Osteocyte (in vitro differentiated cells): Measurements from ENCODE around the gene MMRN1. TPM values are rescaled to one million over a fixed set of nuclear protein-coding genes. Genes with fewer than 3 reads are reported as not detected.

Source experiments
- DNase-seq: peaks from one replicate; pipeline ENCODE4 v3.0.0; 2021; ENCODE audit warnings: mixed read lengths; ENCODE audit not compliant: unreplicated experiment; ENCODE audit errors: extremely low spot score
- H3K27ac Mint-ChIP-seq: one replicate; pipeline ENCODE4 v1.8.0; 2021; ENCODE audit warnings: mild to moderate bottlenecking, mixed read lengths; ENCODE audit not compliant: unreplicated experiment
- H3K27me3 Mint-ChIP-seq: one replicate; pipeline ENCODE4 v1.8.0; 2021; ENCODE audit warnings: mixed read lengths; ENCODE audit not compliant: unreplicated experiment
- H3K36me3 Mint-ChIP-seq: one replicate; pipeline ENCODE4 v1.8.0; 2021; ENCODE audit warnings: mixed read lengths; ENCODE audit not compliant: unreplicated experiment
- H3K4me1 Mint-ChIP-seq: one replicate; pipeline ENCODE4 v1.8.0; 2021; ENCODE audit warnings: mixed read lengths; ENCODE audit not compliant: unreplicated experiment
- H3K4me3 Mint-ChIP-seq: one replicate; pipeline ENCODE4 v1.8.0; 2021; ENCODE audit warnings: mild to moderate bottlenecking, moderate library complexity, mixed read lengths; ENCODE audit not compliant: unreplicated experiment
- H3K9me3 Mint-ChIP-seq: one replicate; pipeline ENCODE4 v1.8.0; 2021; ENCODE audit warnings: mixed read lengths; ENCODE audit not compliant: unreplicated experiment
- total RNA-seq: library from RNA; stranded (reverse); gene quantifications from 2 replicates; pipeline ENCODE4 v1.2.1, GENCODE V29; 2021
- TF ChIP-seq, protein P1 (sequence below): fragments of 200-600 bp; sonication (generic); IDR thresholded peaks from 2 replicates; pipeline ENCODE4 v1.5.0; 2021; ENCODE audit warnings: antibody characterized with exemption, mild to moderate bottlenecking, moderate library complexity

MMRN1 gene
- total RNA-seq, 1 donor from 2014 or later, result not detected

DNA sequence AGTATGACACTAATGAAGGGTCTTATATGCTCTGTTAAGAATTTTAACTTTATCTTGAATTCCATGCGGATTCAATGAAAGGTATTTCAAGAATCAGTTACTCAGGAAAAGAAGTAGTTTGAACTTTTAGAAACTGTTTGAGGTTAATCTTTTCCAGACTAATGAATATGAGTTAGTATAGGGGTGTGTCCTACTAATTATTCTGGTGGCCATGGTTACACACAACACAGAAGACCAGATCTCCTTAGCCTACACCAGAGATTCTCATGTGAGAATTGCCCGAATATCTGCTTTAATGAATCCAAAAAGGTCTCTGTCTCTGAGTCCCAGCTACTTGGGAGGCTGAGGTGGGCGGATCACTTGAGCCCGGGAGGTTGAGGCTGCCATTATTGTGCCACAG, 100.4 kb downstream of the MMRN1 start:
- Mint-ChIP-seq H3K4me3 (no peak overlapping the region), H3K4me1 (no peaks in the 10 kb centered on the region), H3K27me3 (peaks cover 16% of the 10 kb centered on the region), H3K9me3 (no peaks in the 10 kb centered on the region), H3K36me3 (no peaks in the 10 kb centered on the region), H3K27ac (no peak overlapping the region)
- TF ChIP-seq, protein P1, sequence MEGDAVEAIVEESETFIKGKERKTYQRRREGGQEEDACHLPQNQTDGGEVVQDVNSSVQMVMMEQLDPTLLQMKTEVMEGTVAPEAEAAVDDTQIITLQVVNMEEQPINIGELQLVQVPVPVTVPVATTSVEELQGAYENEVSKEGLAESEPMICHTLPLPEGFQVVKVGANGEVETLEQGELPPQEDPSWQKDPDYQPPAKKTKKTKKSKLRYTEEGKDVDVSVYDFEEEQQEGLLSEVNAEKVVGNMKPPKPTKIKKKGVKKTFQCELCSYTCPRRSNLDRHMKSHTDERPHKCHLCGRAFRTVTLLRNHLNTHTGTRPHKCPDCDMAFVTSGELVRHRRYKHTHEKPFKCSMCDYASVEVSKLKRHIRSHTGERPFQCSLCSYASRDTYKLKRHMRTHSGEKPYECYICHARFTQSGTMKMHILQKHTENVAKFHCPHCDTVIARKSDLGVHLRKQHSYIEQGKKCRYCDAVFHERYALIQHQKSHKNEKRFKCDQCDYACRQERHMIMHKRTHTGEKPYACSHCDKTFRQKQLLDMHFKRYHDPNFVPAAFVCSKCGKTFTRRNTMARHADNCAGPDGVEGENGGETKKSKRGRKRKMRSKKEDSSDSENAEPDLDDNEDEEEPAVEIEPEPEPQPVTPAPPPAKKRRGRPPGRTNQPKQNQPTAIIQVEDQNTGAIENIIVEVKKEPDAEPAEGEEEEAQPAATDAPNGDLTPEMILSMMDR, result no peak
- DNase-seq, result no peak

DNA sequence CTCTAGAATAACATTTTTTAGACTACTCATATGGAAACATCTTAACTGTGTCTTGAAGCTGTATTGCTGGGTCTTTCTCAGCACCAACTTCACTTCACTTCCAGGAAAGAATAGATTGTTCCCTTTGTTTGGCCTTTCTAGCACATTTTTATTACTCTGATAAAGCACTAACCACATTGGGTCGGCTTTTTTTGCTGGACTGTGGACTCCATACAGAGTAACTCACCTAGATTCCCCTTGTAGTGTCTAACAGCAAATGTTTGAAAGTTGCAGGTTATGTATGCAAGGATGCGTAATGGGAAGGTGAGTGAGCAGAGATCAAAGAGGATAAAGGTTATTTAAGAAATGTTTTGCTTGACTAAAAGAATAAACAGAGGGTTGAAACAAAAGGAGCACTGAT, 101.2 kb downstream of the MMRN1 start:
- Mint-ChIP-seq H3K9me3 (no peaks in the 10 kb centered on the region), H3K27me3 (peaks cover 16% of the 10 kb centered on the region), H3K4me3 (no peak overlapping the region), H3K36me3 (no peaks in the 10 kb centered on the region), H3K27ac (no peak overlapping the region), H3K4me1 (no peaks in the 10 kb centered on the region)
- DNase-seq, result no peak
- TF ChIP-seq, protein P1, result no peak

DNA sequence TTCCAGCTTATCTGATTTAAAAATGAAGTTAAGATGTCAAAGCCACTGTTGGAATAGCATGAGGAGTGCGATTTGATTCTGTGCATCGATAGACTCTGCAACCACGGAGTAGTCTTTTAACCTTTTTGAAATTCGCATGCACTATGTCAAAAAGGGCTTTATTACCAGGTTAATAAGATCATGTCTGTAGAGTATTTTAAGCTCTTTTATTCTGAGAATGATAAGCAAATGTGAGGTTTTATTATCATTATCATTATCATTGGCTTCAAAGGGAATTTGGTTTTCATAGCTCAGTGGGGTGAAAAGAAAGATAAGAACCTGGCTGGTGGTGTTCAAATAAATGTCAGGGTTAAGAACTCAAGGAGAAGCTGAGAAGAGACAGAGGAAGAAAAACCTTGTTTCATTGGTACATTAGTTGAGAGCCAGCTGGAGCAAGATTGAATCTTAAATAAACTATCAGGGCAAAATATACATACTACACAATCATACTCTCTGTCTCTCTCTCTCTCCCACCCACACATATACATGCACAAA, 102.6 kb downstream of the MMRN1 start:
- TF ChIP-seq, protein P1, result no peak
- H3K9me3 Mint-ChIP-seq, result no peaks in the 10 kb centered on the region
- no peaks in the 10 kb centered on the region for H3K4me1 Mint-ChIP-seq
- H3K27me3 Mint-ChIP-seq, result peaks cover 16% of the 10 kb centered on the region
- H3K36me3 Mint-ChIP-seq, result no peaks in the 10 kb centered on the region
- DNase-seq, result no peak
- no peak overlapping the region for H3K27ac Mint-ChIP-seq
- no peak overlapping the region for H3K4me3 Mint-ChIP-seq

DNA sequence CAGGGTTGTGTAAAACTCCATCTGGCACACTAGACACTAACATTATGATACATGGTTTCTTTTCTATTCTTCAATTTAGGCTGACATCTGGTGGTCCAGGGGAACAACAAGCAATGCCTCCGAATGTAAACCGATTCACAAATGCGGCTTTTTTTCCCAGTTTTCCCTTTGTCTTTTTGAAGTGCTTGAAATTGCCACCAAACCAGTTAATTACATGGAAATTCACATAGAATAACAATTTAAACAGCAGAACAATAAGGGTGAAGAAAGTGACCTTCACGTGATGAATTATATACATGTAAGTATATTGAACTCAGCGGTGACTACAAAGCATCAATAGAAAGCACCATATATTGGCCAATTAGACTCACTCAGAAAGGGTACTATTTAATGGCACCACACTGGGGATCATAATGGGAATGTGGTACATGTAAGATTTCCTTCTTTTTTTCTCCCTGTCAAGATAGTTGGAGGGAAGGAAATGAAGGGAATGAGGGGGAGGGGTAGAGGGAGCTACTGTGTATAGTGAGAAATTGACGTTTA, 103.9 kb downstream of the MMRN1 start:
- H3K4me1 Mint-ChIP-seq, result no peaks in the 10 kb centered on the region
- no peaks in the 10 kb centered on the region for H3K9me3 Mint-ChIP-seq
- H3K36me3 Mint-ChIP-seq, result no peaks in the 10 kb centered on the region
- no peak for DNase-seq
- H3K27ac Mint-ChIP-seq, result no peak overlapping the region
- peaks cover 16% of the 10 kb centered on the region for H3K27me3 Mint-ChIP-seq
- TF ChIP-seq, protein P1, result no peak
- no peak overlapping the region for H3K4me3 Mint-ChIP-seq

DNA sequence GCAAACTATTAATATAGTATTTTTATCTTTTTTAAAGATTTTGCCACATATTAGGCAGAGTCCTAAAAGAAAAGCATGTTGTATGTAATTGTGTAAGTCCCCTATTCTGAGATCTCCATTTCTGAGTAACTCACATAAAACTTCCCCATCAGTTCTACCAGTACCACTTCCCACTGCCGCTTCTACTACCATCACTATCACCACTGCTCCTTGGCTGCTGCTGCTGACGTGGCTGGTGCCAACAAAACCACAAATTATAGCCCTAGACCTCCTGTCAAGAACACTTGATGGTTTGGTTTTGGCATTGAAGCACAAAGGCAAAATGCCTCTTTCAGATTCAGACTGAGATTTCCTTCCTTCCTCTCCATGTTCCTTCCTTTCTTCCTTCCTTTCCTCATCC, 106.4 kb downstream of the MMRN1 start:
- DNase-seq, result no peak
- Mint-ChIP-seq H3K27ac (no peak overlapping the region), H3K27me3 (peaks cover 14% of the 10 kb centered on the region), H3K36me3 (no peaks in the 10 kb centered on the region), H3K9me3 (no peaks in the 10 kb centered on the region), H3K4me1 (no peaks in the 10 kb centered on the region), H3K4me3 (no peak overlapping the region)
- TF ChIP-seq, protein P1, result no peak
